Activated CD8-positive, alpha-beta memory T cell treated with anti-CD3 and anti-CD28 coated beads, Interleukin-2, amount 50 U/mL, for 4 hours (primary cell): ENCODE data around the gene KRT82.
A peak's percentile ranks its signal among the peaks of the same experiment; 100 is the strongest.

Experiments
- DNase-seq: peaks from one replicate; pipeline ENCODE4 v3.0.0-alpha.2; 2020

KRT82 gene

GRCh38 chr12:52379536-52379935 lies 26.6 kb downstream of the KRT82 start:
- no peak for DNase-seq

- no peak for DNase-seq
Measured at GRCh38 chr12:52378091-52378490, 28.0 kb downstream of the KRT82 start.

GRCh38 chr12:52377266-52377665 lies 28.9 kb downstream of the KRT82 start:
- no peak for DNase-seq

GRCh38 chr12:52372216-52373154 lies 33.6 kb downstream of the KRT82 start:
- peak; percentile 53 for DNase-seq

- no peak for DNase-seq
Measured at GRCh38 chr12:52371716-52372115, 34.4 kb downstream of the KRT82 start.

- no peak for DNase-seq
Measured at GRCh38 chr12:52370926-52371608, 35.1 kb downstream of the KRT82 start.

GRCh38 chr12:52369809-52370208 lies 36.3 kb downstream of the KRT82 start:
- no peak for DNase-seq

- DNase-seq = no peak
Measured at GRCh38 chr12:52369211-52369610, 36.9 kb downstream of the KRT82 start.

- DNase-seq = no peak
Measured at GRCh38 chr12:52368508-52368907, 37.6 kb downstream of the KRT82 start.

- DNase-seq = no peak
Measured at GRCh38 chr12:52367876-52368275, 38.3 kb downstream of the KRT82 start.

- DNase-seq = no peak
Measured at GRCh38 chr12:52366738-52367485, 39.2 kb downstream of the KRT82 start, which contains the start of gene KRT85. Gene KRT85, minus strand, starts transcription at chr12:52367481. Its CDS starts 76 bp downstream, at chr12:52367405.

- no peak for DNase-seq
Measured at GRCh38 chr12:52364901-52365489, 41.1 kb downstream of the KRT82 start.

GRCh38 chr12:52364061-52364460 lies 42.1 kb downstream of the KRT82 start:
- no peak for DNase-seq

GRCh38 chr12:52363111-52363679 lies 42.9 kb downstream of the KRT82 start:
- DNase-seq = no peak

- no peak for DNase-seq
Measured at GRCh38 chr12:52362118-52362726, 43.9 kb downstream of the KRT82 start.

- no peak for DNase-seq
Measured at GRCh38 chr12:52361553-52361952, 44.6 kb downstream of the KRT82 start.

- no peak for DNase-seq
Measured at GRCh38 chr12:52360663-52361271, 45.4 kb downstream of the KRT82 start.

GRCh38 chr12:52360106-52360662 lies 46.0 kb downstream of the KRT82 start:
- DNase-seq = no peak

- no peak for DNase-seq
Measured at GRCh38 chr12:52359621-52360061, 46.5 kb downstream of the KRT82 start.

GRCh38 chr12:52358575-52359350 lies 47.4 kb downstream of the KRT82 start:
- DNase-seq = no peak
